Head of caudate nucleus (tissue), 42 donors: ENCODE measurements around the gene MEIKIN.
"Not testable (repeated sequence)": the region's sequence is repeated elsewhere in the genome, so short reads cannot be mapped to it uniquely, and the experiment has no call there.

Experiments
- DNase-seq, 42 donors: peaks; one replicate each; pipeline versions ENCODE4 v3.0.0 to v3.0.0-alpha.2; 2020 to 2021; ENCODE audit warnings: mixed read lengths in 7 of 42
- intact Hi-C: fragments of 100-400 bp; cut with DNase I; formaldehyde crosslinking; loops from one replicate; pipeline ENCODE4 v1.15.0; 2022

The MEIKIN gene

DNA sequence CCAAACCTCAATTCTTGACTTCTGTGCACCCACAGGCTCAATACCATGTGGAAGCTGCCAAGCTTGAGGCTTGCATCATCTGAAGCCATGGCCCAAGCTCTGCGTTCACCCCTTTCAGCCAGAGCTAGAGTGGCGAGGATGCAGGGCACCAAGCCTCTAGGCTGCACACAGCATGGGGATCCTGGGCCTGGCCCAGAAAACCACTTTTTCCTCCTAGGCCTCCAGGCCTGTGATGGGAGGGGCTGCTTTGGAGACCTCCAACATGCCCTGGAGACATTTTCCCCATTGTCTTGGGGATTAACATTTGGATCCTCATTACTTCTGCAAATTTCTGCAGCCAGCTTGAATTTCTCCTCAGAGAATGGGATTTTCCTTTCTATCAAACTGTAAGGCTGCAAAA is 112.8 kb downstream of the MEIKIN start:
- intact Hi-C loops, DNase-seq: not testable (repeated sequence)

DNA sequence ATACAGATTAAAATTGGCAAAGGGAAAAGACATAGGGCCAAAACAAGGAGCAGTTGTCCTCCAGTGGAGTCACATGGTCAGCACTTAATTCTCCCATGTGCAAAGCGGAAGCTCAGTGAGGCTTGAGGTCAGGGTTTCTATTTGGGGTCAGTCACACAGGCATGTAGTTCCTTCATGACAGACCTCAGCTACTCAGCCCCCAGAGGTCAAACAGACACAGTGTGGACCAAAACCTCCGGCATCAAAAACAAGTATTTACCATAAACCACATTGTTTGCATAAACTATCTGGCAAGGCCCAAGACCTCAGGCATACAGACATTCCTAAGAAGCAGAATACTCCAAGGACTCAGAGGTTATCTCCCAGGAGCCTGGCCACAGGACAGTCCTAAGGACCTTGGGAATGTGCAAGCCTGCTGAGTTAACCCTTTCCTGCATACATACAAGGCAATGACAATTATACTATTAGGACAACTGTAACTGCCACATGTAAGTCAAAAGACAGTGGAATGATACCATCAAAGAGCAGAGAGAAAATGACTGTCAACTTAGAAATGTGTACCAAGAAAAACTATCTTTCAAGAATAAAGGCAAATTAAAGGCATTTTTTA is 120.0 kb downstream of the MEIKIN start:
- DNase-seq: no peak
- intact Hi-C loops: no loop called here

DNA sequence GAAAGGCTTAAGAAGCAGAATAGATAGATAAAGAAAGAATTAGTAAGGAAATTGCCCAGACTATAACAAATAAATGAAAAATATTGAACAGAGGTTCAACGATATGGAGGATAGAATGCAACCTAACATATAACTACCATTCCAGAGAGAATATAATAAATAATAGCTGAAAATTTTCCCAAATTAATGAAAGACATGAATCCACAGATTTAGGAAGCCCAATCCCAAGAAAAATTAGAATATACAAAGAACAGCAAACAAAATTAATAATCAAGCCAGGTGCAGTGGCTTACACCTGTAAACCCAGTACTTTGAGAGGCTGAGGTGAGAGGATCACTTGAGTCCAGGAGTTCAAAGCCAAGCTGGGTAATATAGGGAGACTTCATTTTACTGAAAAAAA is 120.8 kb downstream of the MEIKIN start:
- DNase-seq: no peak
- intact Hi-C loops: no loop called here

DNA sequence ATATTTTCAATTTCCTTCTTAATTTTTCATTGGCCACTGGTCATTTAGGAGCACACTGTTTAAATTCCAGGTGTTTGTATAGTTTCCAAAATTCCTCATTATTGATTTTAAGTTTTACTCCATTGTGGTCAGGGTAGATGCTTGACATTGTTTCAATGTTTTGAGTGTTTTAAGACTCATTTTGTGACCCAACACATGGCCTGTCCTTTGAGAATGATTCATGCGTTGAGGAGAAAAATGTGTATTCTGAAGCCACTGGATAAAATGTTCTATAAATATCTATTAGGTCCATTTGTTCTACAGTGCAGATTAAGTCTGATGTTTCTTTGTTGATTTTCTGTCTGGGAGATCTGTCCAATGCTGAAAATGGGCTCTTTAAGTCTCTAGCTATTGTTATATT is 124.2 kb downstream of the MEIKIN start:
- intact Hi-C loops: no loop called here
- no peak for DNase-seq

DNA sequence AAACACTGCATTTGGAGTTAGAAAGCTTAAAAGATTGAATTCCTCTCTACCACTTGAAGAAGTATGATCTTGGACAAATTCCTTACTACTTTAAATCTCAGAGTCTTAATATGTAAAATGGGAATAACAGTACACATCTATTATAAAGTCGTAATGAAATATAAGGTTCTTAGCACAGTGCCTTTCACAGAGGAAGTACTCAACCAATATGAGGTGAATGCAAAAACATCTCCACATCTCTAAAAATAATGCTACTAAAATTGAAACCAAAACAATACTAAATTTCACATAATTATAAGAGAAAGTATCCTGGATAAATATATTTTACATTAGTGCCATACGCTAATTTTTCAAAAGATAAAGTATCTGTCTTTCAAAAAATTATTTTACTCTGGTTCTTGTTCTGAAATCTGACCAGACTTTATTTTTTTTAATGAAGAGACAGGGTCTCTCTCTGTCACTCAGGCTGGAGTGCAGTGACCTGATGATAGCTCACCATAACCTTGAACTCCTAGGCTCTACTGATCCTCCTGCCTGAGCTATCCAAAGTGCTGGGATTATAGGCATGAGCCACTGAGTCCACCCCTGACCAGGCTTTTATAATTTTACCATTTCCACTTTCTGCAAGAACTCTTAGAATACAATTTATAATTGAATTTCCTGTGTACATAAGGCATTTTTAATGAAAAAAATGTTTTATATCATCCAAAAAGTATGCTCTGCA is 127.3 kb downstream of the MEIKIN start:
- DNase-seq: no peak

DNA sequence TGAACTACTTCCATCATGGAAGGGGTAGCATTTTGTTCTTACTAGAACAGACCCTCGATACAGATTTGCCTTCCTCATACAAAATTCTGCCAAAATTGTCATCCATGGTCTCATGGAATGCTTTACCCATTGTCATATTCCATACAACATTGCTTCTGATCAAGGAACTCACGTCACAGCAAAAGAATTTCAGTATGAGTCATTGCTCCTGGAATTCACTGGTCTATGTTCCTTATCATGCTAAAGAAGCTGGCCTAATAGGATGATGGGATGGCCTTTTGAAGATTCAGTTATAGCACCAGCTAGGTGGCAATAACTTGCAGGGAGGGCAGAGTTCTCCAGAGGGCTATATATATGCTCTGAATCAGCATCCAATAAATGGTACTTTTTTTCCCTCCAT is 130.5 kb downstream of the MEIKIN start:
- DNase-seq: no peak
- intact Hi-C loops: loop anchor here (5.0 kb wide), 1 partner anchor 192 kb away; no protein-coding TSS in a partner anchor

More for the DNA sequence above, 127.3 kb downstream of the MEIKIN start:
- intact Hi-C loops: no loop called here

DNA sequence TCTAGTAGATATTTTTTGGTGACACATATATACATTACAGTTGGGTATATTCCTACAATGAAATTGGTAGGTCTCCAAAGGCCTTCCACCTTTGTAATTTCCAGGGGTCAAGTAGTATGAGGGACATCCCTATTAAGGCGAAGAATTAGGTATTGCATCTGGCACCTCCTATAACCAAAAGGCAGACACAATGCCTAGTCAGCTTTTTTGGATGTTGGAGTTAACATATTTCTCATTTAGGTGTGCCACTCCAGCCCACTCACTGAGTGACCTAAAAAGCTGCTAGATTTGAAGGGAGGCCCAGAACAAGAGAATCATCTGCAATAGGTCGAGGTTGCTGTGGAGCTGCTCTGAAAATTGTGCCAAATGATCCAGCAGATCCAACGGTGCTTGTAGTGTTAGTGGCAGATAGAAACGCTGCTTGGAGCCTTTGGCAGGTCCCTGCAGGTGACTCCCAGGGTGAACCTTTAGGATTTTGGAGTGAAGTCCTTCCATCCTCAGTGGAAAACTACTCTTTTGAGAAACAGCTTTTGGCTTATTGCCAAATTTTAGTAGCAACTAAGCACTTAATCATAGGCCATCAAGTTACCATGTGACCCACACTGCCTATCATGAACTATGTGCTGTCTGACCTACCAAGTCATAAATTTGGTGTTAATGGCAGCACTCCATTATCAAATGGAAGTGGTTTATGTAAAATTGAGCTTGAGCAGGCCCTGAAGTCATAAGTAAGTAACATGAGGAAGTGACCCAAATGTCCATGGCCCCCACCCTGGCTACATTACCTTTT is 132.9 kb downstream of the MEIKIN start:
- intact Hi-C loops: loop anchor here (5.0 kb wide), 1 partner anchor 195 kb away; no protein-coding TSS in a partner anchor
- no peak for DNase-seq

DNA sequence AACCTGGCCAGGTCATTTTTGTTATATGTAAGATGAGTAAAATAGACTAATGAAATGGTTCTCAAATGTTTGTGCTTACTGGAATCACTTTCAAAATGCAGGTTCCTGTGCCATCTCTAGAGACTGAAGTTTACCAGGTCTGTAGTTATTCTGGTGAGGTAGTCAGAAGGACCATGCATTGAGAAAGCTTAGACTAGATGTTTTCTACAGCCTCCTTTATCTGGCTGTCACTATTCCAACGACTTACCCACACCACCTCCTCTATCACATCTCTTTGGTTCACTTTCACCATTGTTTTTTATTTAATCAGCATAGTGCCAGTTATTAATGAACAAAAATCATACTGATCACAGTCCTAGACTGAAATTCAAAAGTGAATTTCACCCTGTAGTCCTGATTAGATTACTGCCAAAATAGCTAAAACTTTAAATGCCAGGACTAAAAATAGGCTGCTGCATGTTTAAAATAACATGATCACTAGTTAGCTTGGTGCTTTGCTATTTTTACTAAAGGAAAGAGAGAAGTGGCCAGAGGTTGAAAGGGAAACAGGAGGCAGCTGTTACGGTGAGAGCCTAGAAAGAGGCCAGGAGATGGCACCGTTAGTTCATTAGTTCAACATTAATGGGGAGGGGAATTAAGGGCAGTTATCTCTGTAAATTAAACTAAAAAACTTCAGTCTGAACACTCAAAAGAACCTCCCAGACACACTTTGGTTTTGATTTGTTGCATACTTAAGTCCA is 134.8 kb downstream of the MEIKIN start:
- intact Hi-C loops: loop anchor here (5.0 kb wide), 1 partner anchor 197 kb away; no protein-coding TSS in a partner anchor
- peak in 17 of 42 donors; percentile 13 to 69 (median 24) for DNase-seq

DNA sequence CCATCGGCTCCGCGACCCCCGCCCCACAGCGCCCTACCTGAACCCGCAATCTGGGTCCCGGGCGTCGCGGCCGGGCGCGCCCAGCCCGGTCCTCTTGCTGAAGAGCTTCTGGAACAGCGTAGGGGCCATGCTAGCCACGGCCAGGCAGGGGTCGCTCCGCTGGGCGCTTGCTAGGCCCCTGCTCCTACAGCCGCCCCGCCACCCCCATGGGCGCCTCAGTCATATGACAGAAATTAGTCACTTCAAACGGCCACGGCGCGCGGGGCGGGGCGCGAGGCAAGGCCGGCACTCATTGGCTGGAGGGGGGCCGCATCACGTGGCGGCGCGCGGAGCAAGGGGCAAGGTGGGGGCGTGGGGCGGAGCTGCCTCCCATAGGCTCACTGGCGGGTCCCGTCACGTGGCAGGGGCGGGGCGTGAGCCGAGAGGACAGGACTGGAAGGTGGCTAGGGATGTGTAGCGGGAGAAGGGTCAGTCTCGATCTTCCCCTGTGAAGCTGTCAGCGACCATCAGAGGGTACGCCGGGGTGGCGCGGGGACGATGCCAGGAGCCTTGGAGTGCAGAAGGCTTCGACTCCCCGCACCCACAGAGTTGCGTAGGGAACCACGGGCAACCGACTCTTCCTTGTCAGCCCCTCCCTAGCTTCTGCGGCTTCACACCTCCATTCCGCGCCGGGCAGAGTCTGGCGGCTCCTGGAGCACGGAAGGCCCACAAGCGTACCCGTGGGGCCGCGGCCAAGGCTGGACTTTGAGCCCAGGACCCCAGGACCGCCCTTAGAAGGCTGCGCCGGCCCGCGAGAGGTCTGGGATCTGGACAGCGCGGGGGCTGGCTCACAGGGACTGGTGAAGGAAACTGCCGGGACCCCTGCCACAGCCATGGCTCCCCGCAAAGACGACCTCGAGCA is 148.4 kb downstream of the MEIKIN start, which contains the start of gene FNIP1:
TSS of gene FNIP1 (minus strand) at position 225 of the 901 bp plus-strand sequence. CDS start at position 129, 96 bp downstream.
- intact Hi-C loops: loop anchor here (2.0 to 5.0 kb wide), 3 partner anchors 162 to 210 kb away; partner anchors contain the start of gene RAPGEF6
- peak; percentile 98 to 100 (median 100) for DNase-seq

DNA sequence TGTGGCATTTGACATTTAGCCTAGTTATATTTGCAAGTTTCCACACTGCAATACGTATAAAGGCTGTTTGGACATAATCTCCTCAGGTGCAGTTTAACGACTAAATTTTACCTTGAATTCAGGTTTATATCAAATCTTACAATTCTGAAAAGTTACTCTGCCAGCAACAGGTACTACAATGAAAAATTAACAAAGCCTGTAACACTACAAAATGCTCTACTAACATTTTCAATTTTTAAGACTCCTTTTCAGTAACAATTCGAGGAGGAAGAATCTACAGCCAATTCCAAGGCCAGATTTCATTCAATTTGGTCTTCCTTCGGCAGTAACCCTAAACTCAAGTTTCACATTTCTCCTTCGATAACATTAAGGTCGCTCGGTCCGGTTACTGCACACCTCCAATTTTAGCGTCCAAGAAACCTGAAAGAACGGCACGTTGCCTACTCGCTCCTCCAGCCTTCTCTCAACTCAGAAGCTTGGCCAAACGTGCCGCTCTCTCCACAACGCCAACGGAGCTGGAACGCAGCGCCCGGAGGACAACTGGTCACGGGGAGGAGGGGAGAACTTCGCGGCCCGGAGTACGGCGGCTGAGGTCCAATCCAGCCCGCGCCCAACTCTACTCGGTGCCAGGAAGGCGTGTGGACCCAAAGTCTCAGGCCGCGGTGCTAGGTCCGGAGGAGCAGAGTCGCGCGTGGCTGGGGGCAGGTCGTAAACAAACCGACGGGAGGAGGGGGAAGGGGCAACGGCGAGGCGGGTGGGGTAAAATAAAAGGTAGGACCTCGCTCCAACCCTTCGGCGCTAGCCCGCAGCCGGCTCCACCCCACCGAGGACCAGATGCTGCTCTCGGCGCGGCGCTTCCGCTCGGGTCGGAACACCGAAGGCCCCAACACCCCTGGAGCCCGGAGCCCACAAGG is 149.3 kb downstream of the MEIKIN start:
- intact Hi-C loops: loop anchor here (2.0 to 5.0 kb wide), 3 partner anchors 161 to 211 kb away; partner anchors contain the start of gene RAPGEF6
- DNase-seq: peak; percentile 34 to 90 (median 71)

DNA sequence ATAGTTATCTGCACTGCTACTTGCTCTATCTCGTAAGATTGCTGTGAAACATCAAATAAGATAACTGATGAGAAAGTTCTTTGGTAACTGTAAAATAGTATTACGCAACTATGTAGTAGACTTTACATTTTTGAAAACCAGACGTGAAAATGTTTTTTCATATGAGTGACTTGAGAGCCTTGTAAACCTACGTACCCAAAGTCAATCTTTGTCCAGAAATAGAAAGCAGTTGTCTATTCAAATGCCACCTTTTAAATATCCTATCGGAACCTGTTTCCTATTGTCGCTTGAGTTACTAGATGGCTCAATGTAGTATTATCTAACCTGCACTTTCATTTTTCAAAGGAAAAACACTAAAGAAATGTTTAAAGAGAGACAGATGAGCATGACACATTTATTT is 150.2 kb downstream of the MEIKIN start:
- no peak for DNase-seq
- intact Hi-C loops: loop anchor here (5.0 kb wide), 2 partner anchors 208 to 212 kb away; no protein-coding TSS in a partner anchor

DNA sequence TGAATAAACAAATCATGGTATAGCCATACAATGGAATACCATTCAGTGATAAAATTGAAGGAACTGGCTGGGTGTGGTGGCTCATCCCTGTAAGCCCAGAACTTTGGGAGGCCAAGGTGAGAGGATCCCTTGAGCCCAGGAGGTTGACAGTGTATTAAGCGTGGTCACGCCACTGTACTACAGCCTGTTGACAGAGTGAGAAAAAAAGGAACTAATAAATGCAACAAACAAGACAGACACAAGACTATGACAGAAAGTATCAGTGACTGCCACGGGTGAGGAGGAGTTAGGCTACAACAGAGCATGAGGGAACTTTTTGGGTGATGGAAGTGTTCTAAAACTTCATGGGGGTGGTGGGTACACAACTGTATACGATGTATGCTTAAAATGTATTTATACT is 150.9 kb downstream of the MEIKIN start:
- no peak for DNase-seq
- intact Hi-C loops: no loop called here

DNA sequence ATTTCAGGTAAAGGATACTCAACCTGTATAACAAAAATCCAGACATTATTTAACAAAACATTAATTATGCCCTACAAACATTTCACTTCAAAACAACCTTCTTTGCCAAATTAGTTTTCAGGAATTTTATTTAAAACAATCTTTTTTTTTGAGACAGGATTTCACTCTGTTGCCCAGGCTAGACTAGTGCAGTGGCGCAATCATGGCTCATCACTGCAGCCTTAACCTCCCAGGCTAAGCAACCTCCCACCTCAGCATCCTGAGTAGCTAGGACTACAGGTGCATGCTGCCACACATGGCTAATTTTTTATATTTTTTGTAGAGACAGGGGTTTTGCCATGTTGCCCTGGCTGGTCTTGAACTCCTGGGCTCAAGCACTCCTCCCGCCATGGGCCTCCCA is 152.6 kb downstream of the MEIKIN start:
- DNase-seq: no peak
- intact Hi-C loops: no loop called here

DNA sequence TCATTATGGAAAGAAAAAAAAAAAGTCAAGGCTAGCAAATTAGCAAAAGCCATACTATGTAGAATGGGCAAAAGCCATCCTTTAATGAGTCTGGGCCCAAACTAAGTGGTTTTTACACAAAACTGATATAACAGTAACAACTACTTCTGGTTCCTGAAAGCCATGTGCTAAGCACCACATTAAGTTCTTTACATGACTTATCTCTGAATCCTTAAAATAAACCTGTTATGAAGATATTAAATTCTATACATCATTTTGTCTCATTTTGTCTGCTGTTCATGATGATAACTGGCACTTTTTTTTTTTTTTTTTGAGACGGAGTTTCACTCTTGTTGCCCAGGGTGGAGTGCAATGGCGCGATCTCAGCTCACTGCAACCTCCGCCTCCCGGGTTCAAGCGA is 153.6 kb downstream of the MEIKIN start:
- no peak for DNase-seq
- intact Hi-C loops: no loop called here

DNA sequence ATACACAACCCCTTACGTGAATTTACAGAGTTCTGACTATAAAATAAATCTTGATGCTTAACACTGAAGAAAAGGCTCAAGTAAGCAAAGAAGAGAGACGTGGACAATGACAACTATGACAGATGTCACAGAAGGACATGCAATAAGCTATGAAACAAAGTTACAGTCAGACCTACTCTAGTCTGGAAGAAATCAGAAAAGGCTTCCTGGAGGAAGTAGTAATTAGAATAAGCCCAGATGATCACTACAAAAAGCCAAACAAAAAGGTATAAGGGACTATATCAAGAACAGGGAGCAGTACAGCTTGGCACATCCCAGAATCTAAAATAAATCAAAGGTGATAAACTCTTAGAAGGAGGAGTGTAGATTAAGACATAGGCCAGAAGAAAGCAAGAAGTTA is 154.9 kb downstream of the MEIKIN start:
- intact Hi-C loops: no loop called here
- no peak for DNase-seq

DNA sequence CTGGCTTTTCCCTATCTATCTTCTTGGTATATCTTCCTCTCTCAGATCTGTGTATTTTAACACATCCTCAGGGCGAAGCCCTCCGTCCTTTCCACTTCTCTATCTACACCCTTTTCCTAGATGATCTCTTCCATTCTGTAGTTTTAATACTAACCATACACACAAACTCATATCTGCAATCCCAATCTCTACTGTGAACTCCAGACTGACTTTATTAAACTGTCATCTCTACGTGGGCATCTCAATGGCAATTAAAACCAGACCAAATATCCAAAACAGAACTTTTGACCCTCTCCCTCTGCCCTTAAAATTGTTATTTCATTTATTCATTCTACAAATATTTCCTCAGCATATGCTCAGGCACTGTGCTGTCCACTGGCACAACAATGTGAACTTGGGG is 155.7 kb downstream of the MEIKIN start:
- no peak for DNase-seq
- intact Hi-C loops: no loop called here

DNA sequence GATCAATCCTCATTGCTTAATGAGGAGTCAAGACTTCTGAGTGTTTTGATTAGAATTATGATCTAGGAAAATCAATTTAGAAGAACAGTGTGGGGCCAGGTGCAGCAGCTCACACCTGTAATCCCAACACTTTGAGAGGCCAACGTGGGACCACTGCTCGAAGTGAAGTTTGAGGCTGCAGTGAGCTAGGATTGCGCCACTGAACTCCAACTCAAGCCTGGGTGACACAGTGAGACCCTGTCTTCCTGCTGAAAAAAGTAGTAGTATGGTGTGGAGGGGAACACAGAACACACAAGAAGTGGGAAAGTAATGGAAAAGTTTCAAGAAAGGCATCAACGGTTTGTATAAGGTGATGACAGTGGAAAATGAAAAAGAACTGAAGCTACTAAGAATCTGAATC is 157.7 kb downstream of the MEIKIN start:
- no peak for DNase-seq
- intact Hi-C loops: no loop called here
